Measurements from ENCODE around the gene NAALADL1.

- TF ChIP-seq, protein P1, sequence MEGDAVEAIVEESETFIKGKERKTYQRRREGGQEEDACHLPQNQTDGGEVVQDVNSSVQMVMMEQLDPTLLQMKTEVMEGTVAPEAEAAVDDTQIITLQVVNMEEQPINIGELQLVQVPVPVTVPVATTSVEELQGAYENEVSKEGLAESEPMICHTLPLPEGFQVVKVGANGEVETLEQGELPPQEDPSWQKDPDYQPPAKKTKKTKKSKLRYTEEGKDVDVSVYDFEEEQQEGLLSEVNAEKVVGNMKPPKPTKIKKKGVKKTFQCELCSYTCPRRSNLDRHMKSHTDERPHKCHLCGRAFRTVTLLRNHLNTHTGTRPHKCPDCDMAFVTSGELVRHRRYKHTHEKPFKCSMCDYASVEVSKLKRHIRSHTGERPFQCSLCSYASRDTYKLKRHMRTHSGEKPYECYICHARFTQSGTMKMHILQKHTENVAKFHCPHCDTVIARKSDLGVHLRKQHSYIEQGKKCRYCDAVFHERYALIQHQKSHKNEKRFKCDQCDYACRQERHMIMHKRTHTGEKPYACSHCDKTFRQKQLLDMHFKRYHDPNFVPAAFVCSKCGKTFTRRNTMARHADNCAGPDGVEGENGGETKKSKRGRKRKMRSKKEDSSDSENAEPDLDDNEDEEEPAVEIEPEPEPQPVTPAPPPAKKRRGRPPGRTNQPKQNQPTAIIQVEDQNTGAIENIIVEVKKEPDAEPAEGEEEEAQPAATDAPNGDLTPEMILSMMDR (IDR thresholded peaks at IDR 0.05): no peak
- TF ChIP-seq EP300 (IDR thresholded peaks at IDR 0.05) (no peak), POLR2A (IDR thresholded peaks at IDR 0.05) (no peak), POLR2AphosphoS5 (IDR thresholded peaks at IDR 0.05) (no peak)
Measured at GRCh38 chr11:65072631-65072966, 14.2 kb upstream of the NAALADL1 start.

Data from sigmoid colon (tissue), 4 donors.